Endodermal cell (in vitro differentiated cells): ENCODE results near the gene SERPINA9. TPM values are rescaled to one million over a fixed set of nuclear protein-coding genes. Genes with fewer than 3 reads are reported as not detected.
A peak's percentile ranks its signal among the peaks of the same experiment; 100 is the strongest.

Experiments used
- DNase-seq: peaks from one replicate; pipeline ENCODE4 v3.0.0-alpha.2; 2017
- H3K27ac ChIP-seq: 2 replicates; pipeline ENCODE4 v1.5.1; 2013; ENCODE audit warnings: mild to moderate bottlenecking, low read depth, low read length, moderate library complexity
- H3K27me3 ChIP-seq: 2 replicates; pipeline ENCODE4 v1.6.1; 2013; ENCODE audit warnings: mild to moderate bottlenecking, low read length, moderate library complexity; ENCODE audit not compliant: insufficient read depth, control insufficient read depth, poor library complexity, severe bottlenecking
- H3K36me3 ChIP-seq: 2 replicates; pipeline ENCODE4 v1.7.0; 2013; ENCODE audit warnings: mild to moderate bottlenecking, low read length, moderate library complexity; ENCODE audit not compliant: control insufficient read depth, insufficient read depth
- H3K4me1 ChIP-seq: one replicate; pipeline ENCODE4 v1.7.0; 2013; ENCODE audit warnings: low read length; ENCODE audit not compliant: control insufficient read depth, insufficient read depth
- H3K4me3 ChIP-seq: 2 replicates; pipeline ENCODE4 v1.5.1; 2013; ENCODE audit warnings: mild to moderate bottlenecking, low read length, moderate library complexity
- H3K9ac ChIP-seq: 2 replicates; pipeline ENCODE4 v1.6.1; 2013; ENCODE audit warnings: mild to moderate bottlenecking, low read length, moderate library complexity; ENCODE audit not compliant: poor library complexity, severe bottlenecking; ENCODE audit errors: extremely low read depth
- H3K9me3 ChIP-seq: 2 replicates; pipeline ENCODE4 v1.6.1; 2013; ENCODE audit warnings: mild to moderate bottlenecking, low read length, moderate library complexity; ENCODE audit not compliant: control insufficient read depth
- H3K27ac Mint-ChIP-seq: 2 replicates; pipeline ENCODE4 v1.8.0; 2020; ENCODE audit warnings: mixed read lengths
- H3K27me3 Mint-ChIP-seq: 2 replicates; pipeline ENCODE4 v1.8.0; 2021; ENCODE audit warnings: mild to moderate bottlenecking, mixed read lengths; ENCODE audit not compliant: insufficient read depth
- H3K36me3 Mint-ChIP-seq: 2 replicates; pipeline ENCODE4 v1.8.0; 2020; ENCODE audit warnings: low read depth, mixed read lengths
- H3K4me1 Mint-ChIP-seq: 2 replicates; pipeline ENCODE4 v1.8.0; 2020; ENCODE audit warnings: mixed read lengths
- H3K4me3 Mint-ChIP-seq: 2 replicates; pipeline ENCODE4 v1.8.0; 2020; ENCODE audit warnings: mild to moderate bottlenecking, moderate library complexity, mixed read lengths
- H3K9me3 Mint-ChIP-seq: 2 replicates; pipeline ENCODE4 v1.8.0; 2020; ENCODE audit warnings: mild to moderate bottlenecking, mixed read lengths
- CTCF ChIP-seq: fragments of 200-600 bp; sonication (generic); conservative IDR thresholded peaks from 2 replicates; pipeline ENCODE4 v1.5.0; 2021; ENCODE audit warnings: antibody characterized with exemption, mild to moderate bottlenecking
- WGBS, 2 experiments: methylation state at CpG; one replicate each; pipeline versions ENCODE4 v1.1.5 to v1.1.7; 2013; ENCODE audit warnings: missing lambda C conversion rate in 2 of 2, mixed read lengths in 1 of 2; ENCODE audit not compliant: insufficient coverage in 1 of 2, insufficient read length in 1 of 2; 5-methylcytosine and 5-hydroxymethylcytosine counted together
- total RNA-seq, 2 donors: library from RNA; stranded (reverse); fragmentation: NEBNext Ultra II Directional in 1 of 2; extraction: Animal tissue kit (Norgen Biotek cat#: 25700) in 1 of 2; gene quantifications; 2 replicates in 1 of 2; 3 replicates in 1 of 2; pipeline ENCODE4 v1.2.1, GENCODE V29; 2021

Gene SERPINA9
- total RNA-seq, 2 donors from 2014 or later = not detected

DNA sequence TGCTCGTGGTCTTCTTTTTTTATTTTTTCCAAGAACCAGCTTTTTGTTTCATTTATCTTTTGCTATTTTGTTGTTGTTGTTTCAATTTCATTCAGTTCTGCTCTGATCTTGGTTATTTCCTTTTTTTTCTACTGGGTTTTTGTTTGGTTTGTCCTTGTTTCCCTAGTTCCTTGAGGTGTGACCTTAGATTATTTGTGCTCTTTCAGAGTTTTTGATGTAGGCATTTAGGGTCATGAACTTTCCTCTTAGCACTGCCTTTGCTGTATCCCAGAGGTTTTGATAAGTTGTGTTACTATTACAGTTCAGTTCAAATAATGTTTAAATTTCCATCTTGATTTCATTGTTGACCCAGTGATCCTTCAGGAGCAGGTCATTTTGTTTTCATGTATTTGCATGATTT lies 20.1 kb downstream of the SERPINA9 start:
- H3K36me3 ChIP-seq = no peaks in the 10 kb centered on the region
- no peak overlapping the region for H3K4me3 ChIP-seq
- Mint-ChIP-seq H3K36me3 (no peaks in the 10 kb centered on the region), H3K9me3 (peaks cover 6% of the 10 kb centered on the region), H3K27me3 (peaks cover 2% of the 10 kb centered on the region), H3K4me1 (peaks cover 6% of the 10 kb centered on the region), H3K27ac (no peak overlapping the region), H3K4me3 (no peak overlapping the region)
- WGBS, 2 experiments = 60% methylated on average over 1 of the region's 1 CpG; no CpG with 5 or more reads in 1 of the 2 experiments
- TF ChIP-seq CTCF = no peak
- H3K9ac ChIP-seq = no peak overlapping the region
- no peaks in the 10 kb centered on the region for H3K27me3 ChIP-seq
- no peaks in the 10 kb centered on the region for H3K4me1 ChIP-seq
- no peak for DNase-seq
- no peaks in the 10 kb centered on the region for H3K9me3 ChIP-seq
- no peak overlapping the region for H3K27ac ChIP-seq

DNA sequence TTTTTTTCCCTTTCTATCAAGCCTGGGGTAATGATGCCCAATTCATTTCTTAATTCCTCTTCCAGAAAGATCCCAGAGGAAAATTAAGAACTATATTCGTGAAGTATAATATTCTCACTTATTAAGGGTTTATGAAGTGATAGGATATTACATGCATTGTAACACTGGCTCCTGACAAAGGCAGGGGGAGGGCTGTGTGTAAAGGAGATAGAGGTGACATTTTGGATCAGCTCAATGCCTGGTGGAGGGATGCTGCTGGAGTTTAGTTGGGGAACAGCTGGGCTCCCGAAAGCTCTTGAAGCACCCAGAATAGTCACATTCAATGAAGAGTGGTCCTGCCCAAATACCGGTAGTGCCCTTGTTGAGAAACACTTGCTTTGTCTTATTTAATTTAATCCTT lies 24.2 kb downstream of the SERPINA9 start:
- H3K36me3 Mint-ChIP-seq = no peaks in the 10 kb centered on the region
- no peak for DNase-seq
- Histone ChIP-seq H3K36me3 (no peaks in the 10 kb centered on the region), H3K9me3 (no peaks in the 10 kb centered on the region), H3K4me1 (no peaks in the 10 kb centered on the region), H3K9ac (no peak overlapping the region), H3K27ac (peak overlapping the region; percentile 63), H3K27me3 (no peaks in the 10 kb centered on the region), H3K4me3 (no peak overlapping the region)
- H3K4me3 Mint-ChIP-seq = no peak overlapping the region
- H3K9me3 Mint-ChIP-seq = no peaks in the 10 kb centered on the region
- peaks cover 8% of the 10 kb centered on the region for H3K4me1 Mint-ChIP-seq
- no peak for TF ChIP-seq CTCF
- H3K27me3 Mint-ChIP-seq = peaks cover 4% of the 10 kb centered on the region
- no peak overlapping the region for H3K27ac Mint-ChIP-seq
- WGBS, 2 experiments = 42 to 100% methylated on average over 1 to 3 of the region's 3 CpGs

DNA sequence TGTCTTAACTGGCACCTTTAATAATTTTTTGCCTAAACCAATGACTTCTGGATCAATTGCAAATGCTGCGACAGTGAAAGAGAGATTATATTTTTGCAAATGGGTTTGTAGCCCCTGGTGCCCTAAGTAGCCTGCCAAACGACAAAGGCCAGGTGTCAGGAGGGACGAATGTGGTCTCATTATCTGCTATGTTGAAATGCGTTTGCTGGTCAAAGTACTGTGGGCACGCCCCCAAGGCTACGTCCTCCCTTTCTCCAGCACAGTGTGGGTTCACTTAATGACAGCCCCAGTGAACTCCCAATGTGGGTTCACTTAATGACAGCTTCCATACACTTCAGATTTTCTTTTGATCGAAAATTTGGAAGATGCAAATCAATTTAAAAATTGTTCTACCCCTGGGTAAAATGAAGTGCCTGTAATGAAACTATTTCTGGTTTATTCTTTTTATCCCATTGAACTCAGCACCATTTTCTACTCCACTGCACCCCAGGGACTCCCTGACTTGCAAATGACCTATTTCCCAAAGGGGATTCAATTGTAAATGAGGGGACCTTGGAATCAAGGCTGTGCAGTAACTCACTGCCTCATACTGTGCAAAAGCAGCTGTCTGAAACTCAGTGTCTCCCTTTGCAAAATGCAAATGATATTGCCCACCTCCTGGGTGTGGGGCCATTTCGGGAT lies 24.8 kb downstream of the SERPINA9 start:
- no peaks in the 10 kb centered on the region for H3K36me3 ChIP-seq
- Mint-ChIP-seq H3K4me3 (no peak overlapping the region), H3K27me3 (peaks cover 4% of the 10 kb centered on the region), H3K36me3 (no peaks in the 10 kb centered on the region), H3K4me1 (peaks cover 8% of the 10 kb centered on the region), H3K9me3 (no peaks in the 10 kb centered on the region), H3K27ac (no peak overlapping the region)
- TF ChIP-seq CTCF = no peak
- H3K9me3 ChIP-seq = no peaks in the 10 kb centered on the region
- 8 to 46% methylated on average over 1 to 8 of the region's 8 CpGs for WGBS, 2 experiments
- H3K9ac ChIP-seq = no peak overlapping the region
- no peaks in the 10 kb centered on the region for H3K4me1 ChIP-seq
- H3K27ac ChIP-seq = no peak overlapping the region
- no peaks in the 10 kb centered on the region for H3K27me3 ChIP-seq
- peak; percentile 58 for DNase-seq
- H3K4me3 ChIP-seq = no peak overlapping the region
